ENCODE results near the gene DSCAML1. TPM values are rescaled to one million over a fixed set of nuclear protein-coding genes. Genes with fewer than 3 reads are reported as not detected.

The DSCAML1 gene
- total RNA-seq, 2 experiments from 2014 or later: not detected

DNA sequence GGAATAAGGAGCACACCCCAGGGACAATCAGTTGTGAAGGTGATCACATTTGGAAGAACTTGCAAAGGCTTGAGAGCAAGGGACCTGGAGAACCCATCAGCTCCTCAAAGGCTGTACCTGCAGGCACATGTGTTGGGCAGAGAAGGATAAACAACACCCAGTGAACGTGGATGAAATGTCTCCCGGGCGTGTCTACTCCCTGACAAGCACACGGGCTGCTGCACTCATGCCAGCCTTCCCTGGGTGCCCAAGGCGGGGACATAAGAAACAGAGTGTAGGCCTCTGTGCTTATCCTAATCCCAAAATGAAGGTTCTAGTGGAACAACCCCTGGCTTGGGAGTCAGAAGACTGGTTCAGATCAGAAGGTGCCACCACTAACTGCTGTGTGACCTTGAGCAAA, 46.7 kb downstream of the DSCAML1 start:
- no peaks in the 10 kb centered on the region for H4K20me1 ChIP-seq (ENCODE audit: insufficient read depth, low read length)
- H3K9me3 ChIP-seq (ENCODE audit: low read length): no peaks in the 10 kb centered on the region
- no peak for TF ChIP-seq EZH2phosphoT487 (IDR thresholded peaks at IDR 0.05; ENCODE audit: borderline replicate concordance, low read depth, low read length)
- TF ChIP-seq, protein P1, sequence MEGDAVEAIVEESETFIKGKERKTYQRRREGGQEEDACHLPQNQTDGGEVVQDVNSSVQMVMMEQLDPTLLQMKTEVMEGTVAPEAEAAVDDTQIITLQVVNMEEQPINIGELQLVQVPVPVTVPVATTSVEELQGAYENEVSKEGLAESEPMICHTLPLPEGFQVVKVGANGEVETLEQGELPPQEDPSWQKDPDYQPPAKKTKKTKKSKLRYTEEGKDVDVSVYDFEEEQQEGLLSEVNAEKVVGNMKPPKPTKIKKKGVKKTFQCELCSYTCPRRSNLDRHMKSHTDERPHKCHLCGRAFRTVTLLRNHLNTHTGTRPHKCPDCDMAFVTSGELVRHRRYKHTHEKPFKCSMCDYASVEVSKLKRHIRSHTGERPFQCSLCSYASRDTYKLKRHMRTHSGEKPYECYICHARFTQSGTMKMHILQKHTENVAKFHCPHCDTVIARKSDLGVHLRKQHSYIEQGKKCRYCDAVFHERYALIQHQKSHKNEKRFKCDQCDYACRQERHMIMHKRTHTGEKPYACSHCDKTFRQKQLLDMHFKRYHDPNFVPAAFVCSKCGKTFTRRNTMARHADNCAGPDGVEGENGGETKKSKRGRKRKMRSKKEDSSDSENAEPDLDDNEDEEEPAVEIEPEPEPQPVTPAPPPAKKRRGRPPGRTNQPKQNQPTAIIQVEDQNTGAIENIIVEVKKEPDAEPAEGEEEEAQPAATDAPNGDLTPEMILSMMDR (conservative IDR thresholded peaks at IDR 0.05; ENCODE audit: low read length): no peak
- no TSS peak for BruUV-seq (replicated peaks)
- H3K4me3 ChIP-seq (ENCODE audit: low read depth, low read length, poor library complexity, severe bottlenecking): no peak overlapping the region
- no peak overlapping the region for H3K27ac ChIP-seq (ENCODE audit: low read depth, low read length, poor library complexity, severe bottlenecking)
- no peaks in the 10 kb centered on the region for H3K4me1 ChIP-seq (ENCODE audit: insufficient read depth, low read length, poor library complexity, severe bottlenecking)
- DNase-seq (ENCODE audit: low spot score): no peak
- intact Hi-C loops (cut with micrococcal nuclease; ENCODE audit: unreplicated experiment): no loop called here
- H3K79me2 ChIP-seq (ENCODE audit: insufficient read depth, low read depth, low read length): no peaks in the 10 kb centered on the region
- H3K4me2 ChIP-seq (ENCODE audit: low read length): no peak overlapping the region
- ChIA-PET POLR2A (no interaction called here), CTCF (ENCODE audit: unreplicated experiment) (no interaction called here)
- H3K36me3 ChIP-seq (ENCODE audit: insufficient read depth, low read length): no peaks in the 10 kb centered on the region
- no peaks in the 10 kb centered on the region for H3K9me2 ChIP-seq (ENCODE audit: insufficient read depth, low read length)
- H2AFZ ChIP-seq (ENCODE audit: low read length): no peak overlapping the region

GRCh38 chr11:117749541-117749910, 47.5 kb downstream of the DSCAML1 start:
- H3K27ac ChIP-seq (ENCODE audit: low read depth, low read length, poor library complexity, severe bottlenecking): no peak overlapping the region
- H3K79me2 ChIP-seq (ENCODE audit: insufficient read depth, low read depth, low read length): no peaks in the 10 kb centered on the region
- no peaks in the 10 kb centered on the region for H4K20me1 ChIP-seq (ENCODE audit: insufficient read depth, low read length)
- DNase-seq (ENCODE audit: low spot score): no peak
- H3K4me1 ChIP-seq (ENCODE audit: insufficient read depth, low read length, poor library complexity, severe bottlenecking): no peaks in the 10 kb centered on the region
- H3K4me3 ChIP-seq (ENCODE audit: low read depth, low read length, poor library complexity, severe bottlenecking): no peak overlapping the region
- no peaks in the 10 kb centered on the region for H3K9me3 ChIP-seq (ENCODE audit: low read length)
- no peak overlapping the region for H2AFZ ChIP-seq (ENCODE audit: low read length)
- ChIA-PET CTCF (ENCODE audit: unreplicated experiment) (no interaction called here), POLR2A (no interaction called here)
- no TSS peak for BruUV-seq (replicated peaks)
- no peak overlapping the region for H3K4me2 ChIP-seq (ENCODE audit: low read length)
- no peaks in the 10 kb centered on the region for H3K9me2 ChIP-seq (ENCODE audit: insufficient read depth, low read length)
- intact Hi-C loops (cut with micrococcal nuclease; ENCODE audit: unreplicated experiment): no loop called here
- H3K36me3 ChIP-seq (ENCODE audit: insufficient read depth, low read length): no peaks in the 10 kb centered on the region
- TF ChIP-seq, protein P1 (conservative IDR thresholded peaks at IDR 0.05; ENCODE audit: low read length): no peak
- TF ChIP-seq EZH2phosphoT487 (IDR thresholded peaks at IDR 0.05; ENCODE audit: borderline replicate concordance, low read depth, low read length): no peak

GRCh38 chr11:117748771-117749540, 48.1 kb downstream of the DSCAML1 start:
- no peaks in the 10 kb centered on the region for H4K20me1 ChIP-seq (ENCODE audit: insufficient read depth, low read length)
- no TSS peak for BruUV-seq (replicated peaks)
- H3K4me1 ChIP-seq (ENCODE audit: insufficient read depth, low read length, poor library complexity, severe bottlenecking): no peaks in the 10 kb centered on the region
- POLR2A ChIA-PET: no interaction called here
- no peak overlapping the region for H3K4me2 ChIP-seq (ENCODE audit: low read length)
- H3K9me3 ChIP-seq (ENCODE audit: low read length): no peaks in the 10 kb centered on the region
- H3K9me2 ChIP-seq (ENCODE audit: insufficient read depth, low read length): no peaks in the 10 kb centered on the region
- no peak overlapping the region for H2AFZ ChIP-seq (ENCODE audit: low read length)
- no peak for DNase-seq (ENCODE audit: low spot score)
- no peaks in the 10 kb centered on the region for H3K36me3 ChIP-seq (ENCODE audit: insufficient read depth, low read length)
- no peak for TF ChIP-seq EZH2phosphoT487 (IDR thresholded peaks at IDR 0.05; ENCODE audit: borderline replicate concordance, low read depth, low read length)
- TF ChIP-seq, protein P1 (conservative IDR thresholded peaks at IDR 0.05; ENCODE audit: low read length): no peak
- H3K4me3 ChIP-seq (ENCODE audit: low read depth, low read length, poor library complexity, severe bottlenecking): no peak overlapping the region
- H3K79me2 ChIP-seq (ENCODE audit: insufficient read depth, low read depth, low read length): no peaks in the 10 kb centered on the region
- H3K27ac ChIP-seq (ENCODE audit: low read depth, low read length, poor library complexity, severe bottlenecking): no peak overlapping the region
- intact Hi-C loops (cut with micrococcal nuclease; ENCODE audit: unreplicated experiment): no loop called here
- CTCF ChIA-PET (ENCODE audit: unreplicated experiment): interaction anchor here (0.5 kb wide), 1 partner anchor 25 kb away, joined by 3 read pairs; no protein-coding TSS in a partner anchor

Measured in OCI-LY7 (cell line).